ENCODE data around the gene CPNE8.

The CPNE8 gene

DNA sequence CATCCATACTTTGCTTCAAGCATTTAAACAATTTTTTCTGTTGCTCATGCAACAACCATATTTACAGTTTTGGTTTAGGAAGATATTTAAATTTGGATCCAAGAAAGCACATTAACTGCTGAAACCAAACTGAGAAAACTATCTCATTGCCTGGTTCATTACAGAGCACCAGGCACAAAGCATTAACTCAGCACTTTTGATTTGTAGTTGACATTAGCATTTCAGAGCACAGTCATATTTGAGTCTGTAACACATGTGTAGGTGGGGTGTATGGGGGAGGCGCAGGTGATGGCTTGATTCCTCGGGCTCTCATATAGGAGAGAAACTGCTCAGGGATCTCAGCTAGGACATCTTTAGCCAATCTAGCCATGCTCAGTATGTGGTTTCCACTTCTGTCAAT lies 251.7 kb downstream of the CPNE8 start:
- no peak overlapping the region for H3K4me3 ChIP-seq (ENCODE audit: low read depth, low read length)
- TF ChIP-seq, protein P1, sequence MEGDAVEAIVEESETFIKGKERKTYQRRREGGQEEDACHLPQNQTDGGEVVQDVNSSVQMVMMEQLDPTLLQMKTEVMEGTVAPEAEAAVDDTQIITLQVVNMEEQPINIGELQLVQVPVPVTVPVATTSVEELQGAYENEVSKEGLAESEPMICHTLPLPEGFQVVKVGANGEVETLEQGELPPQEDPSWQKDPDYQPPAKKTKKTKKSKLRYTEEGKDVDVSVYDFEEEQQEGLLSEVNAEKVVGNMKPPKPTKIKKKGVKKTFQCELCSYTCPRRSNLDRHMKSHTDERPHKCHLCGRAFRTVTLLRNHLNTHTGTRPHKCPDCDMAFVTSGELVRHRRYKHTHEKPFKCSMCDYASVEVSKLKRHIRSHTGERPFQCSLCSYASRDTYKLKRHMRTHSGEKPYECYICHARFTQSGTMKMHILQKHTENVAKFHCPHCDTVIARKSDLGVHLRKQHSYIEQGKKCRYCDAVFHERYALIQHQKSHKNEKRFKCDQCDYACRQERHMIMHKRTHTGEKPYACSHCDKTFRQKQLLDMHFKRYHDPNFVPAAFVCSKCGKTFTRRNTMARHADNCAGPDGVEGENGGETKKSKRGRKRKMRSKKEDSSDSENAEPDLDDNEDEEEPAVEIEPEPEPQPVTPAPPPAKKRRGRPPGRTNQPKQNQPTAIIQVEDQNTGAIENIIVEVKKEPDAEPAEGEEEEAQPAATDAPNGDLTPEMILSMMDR (IDR thresholded peaks at IDR 0.05; ENCODE audit: low read depth, low read length): no peak

DNA sequence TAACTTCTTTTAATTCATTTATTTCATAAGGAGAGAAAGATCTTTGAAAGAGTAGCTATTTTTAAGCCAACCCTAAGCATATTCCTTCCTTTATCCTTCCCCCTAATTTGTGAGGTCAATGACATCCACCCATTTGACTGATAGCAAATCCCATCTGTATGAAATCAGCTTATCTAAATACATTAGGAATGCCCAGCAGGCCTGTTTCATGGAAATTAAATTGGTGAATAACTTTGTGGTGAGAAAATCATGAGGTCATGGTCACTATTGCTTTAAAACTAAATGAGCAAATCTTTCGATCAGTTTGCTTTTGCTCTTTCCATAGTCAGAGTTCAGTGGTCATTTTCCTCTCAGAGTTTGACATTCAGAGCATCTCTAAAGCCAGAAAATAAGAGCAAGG lies 256.6 kb downstream of the CPNE8 start:
- TF ChIP-seq, protein P1 (IDR thresholded peaks at IDR 0.05; ENCODE audit: low read depth, low read length): no peak
- H3K4me3 ChIP-seq (ENCODE audit: low read depth, low read length): no peak overlapping the region

DNA sequence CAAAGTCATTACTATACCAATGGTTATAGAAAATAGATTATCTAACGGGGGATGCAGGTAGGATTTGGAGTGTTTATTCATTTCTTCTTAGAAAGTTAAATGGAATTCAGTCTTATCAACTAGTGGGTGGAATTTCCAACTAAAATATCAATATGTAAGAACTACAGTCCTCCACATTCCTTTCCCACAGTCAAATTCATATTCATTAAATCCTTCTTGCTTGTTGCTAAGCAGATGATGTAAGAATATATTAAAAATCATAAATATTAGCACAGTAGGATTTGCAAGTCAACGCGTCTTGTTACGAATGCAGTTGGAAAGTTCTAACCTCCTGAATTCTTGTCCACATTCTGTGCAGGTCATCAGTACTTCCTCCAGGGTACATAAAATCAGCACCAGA lies 259.2 kb downstream of the CPNE8 start:
- no peak overlapping the region for H3K4me3 ChIP-seq (ENCODE audit: low read depth, low read length)
- TF ChIP-seq, protein P1 (IDR thresholded peaks at IDR 0.05; ENCODE audit: low read depth, low read length): no peak

DNA sequence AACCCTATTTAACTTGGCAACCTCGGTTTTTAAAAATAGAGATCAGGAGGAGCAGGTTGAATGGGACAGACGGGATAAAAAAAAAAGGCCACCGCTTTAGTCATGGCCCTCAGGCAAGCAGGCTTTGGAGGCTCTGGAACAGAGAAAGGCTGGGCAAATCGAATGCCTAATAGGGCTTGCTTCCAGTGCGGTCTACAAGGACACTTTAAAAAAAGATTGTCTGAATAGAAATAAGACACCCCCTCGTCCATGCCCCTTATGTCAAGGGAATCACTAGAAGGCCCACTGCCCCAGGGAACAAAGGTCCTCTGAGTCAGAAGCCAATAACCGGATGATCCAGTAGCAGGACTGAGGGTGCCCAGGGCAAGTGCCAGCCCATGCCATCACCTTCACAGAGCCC lies 265.8 kb downstream of the CPNE8 start:
- TF ChIP-seq, protein P1 (IDR thresholded peaks at IDR 0.05; ENCODE audit: low read depth, low read length): no peak

DNA sequence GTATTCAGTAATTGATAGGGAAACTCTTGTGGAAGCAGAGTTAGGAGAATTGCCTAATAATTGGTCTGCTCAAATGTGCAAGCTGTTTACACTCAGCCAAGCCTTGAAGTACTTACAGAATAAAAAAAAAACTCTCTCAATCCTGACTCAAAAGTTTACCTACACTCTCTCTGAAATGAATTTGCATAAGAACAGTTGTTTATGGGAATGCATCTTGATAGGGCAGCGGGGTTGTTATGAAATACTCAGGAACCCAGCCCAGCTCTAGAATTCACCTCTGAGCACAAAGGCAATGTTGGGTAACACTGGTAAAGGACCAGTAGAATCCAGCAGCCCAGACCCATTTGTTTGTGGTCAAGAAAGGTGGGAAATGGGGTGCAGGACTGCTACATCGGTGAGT lies 267.0 kb downstream of the CPNE8 start:
- H3K4me3 ChIP-seq (ENCODE audit: low read depth, low read length): no peak overlapping the region
- TF ChIP-seq, protein P1 (IDR thresholded peaks at IDR 0.05; ENCODE audit: low read depth, low read length): no peak

More for the DNA sequence above, 265.8 kb downstream of the CPNE8 start:
- H3K4me3 ChIP-seq (ENCODE audit: low read depth, low read length): no peak overlapping the region

DNA sequence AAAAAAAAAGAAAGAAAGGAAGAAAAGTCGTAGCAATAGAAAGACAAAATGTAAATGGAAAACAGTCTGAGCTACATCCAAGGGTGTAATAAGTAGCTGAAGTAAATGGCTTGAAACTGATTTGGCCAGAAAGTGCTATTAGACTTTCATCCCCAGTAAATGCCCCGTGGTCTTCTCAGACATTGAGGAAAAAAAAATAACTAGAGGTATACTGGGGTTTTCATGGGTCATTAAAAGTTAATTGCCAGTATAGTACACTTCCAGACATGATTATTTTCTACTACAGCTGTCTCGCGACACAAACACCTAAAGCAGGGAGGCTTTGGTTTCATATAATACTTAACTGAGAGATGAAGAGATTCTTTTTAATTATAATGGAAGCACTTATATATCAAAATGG lies 271.9 kb downstream of the CPNE8 start:
- TF ChIP-seq, protein P1 (IDR thresholded peaks at IDR 0.05; ENCODE audit: low read depth, low read length): no peak
- H3K4me3 ChIP-seq (ENCODE audit: low read depth, low read length): no peak overlapping the region

DNA sequence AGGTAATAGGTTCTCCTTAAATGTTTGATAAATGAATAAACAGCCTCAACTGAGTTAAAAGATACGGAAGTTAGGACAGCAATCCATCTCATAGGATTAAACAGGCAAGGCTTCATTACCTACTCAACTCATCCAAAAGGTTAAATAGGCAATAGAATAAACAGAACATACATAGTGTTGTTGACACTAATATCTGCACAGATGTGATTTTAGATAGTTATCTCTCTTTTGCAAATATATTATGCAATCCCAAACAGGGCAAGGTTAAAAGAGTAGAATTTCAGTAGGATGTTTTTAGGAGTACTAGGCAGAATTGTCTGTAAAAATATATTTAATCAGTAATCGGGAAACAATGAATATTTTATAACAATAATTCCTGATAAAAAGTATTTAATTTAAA lies 276.3 kb downstream of the CPNE8 start:
- TF ChIP-seq, protein P1 (IDR thresholded peaks at IDR 0.05; ENCODE audit: low read depth, low read length): no peak
- no peak overlapping the region for H3K4me3 ChIP-seq (ENCODE audit: low read depth, low read length)
